ENCODE measurements around the gene ADAT3.
"Not testable (repeated sequence)": the region's sequence is repeated elsewhere in the genome, so short reads cannot be mapped to it uniquely, and the experiment has no call there.

Gene ADAT3

DNA sequence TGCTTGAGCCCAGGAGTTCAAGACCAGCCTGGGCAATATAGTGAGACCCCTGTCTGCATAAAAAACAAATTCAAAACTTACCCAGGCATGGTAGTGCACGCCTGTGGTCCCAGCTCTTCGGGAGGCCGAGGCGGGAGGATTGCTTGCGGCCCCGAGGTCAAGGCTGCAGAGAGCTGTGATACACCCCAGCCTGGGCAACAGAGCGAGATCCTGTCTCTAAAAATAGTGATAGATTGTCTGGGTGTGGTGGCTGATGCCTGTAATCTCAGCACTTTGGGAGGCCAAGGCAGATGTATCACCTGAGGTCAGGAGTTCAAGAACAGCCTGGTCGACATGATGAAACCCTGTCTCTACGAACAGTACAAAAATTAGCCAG, 37.9 kb upstream of the ADAT3 start:
- no peak for DNase-seq

DNA sequence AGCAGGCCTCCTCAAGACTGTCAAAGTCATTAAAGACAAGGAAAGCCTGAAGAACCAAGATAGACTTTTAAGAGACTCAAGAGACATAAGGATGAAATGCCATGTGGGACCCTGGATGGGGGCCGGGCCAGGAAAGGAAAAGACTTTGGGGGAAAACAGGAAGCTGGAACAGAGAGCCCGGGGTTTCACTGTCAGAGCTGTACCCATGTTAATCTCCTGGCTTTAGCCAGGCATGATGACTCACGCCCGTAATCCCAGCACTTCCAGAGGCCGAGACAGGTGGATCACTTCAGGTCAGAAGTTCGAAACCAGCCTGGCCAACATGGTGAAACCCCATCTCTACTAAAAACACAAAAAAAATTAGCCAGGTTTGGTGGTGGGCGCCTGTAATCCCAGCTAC, 36.2 kb upstream of the ADAT3 start:
- no peak for DNase-seq

DNA sequence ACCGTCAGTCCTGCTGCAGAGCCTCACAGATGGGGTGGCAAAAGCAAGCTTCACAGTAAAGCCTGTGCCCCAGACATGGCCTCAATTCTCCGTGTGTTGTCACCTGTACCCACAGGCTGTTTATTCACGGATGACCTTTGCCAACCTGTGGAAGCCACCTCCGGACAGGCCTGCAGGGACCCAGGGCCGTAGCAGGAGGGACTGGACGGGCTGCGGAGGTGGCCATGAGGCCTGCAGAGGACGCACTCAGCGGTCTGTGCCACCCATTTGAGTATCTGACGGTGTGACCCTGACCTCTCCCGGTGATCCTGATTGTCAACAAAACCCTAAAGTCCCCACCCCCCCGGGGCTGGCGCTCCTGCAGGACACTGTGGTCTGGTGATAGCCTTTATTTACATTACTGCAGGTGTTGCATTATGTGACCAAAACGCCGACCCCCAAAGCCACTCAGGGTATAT, 34.0 kb upstream of the ADAT3 start:
- DNase-seq, result no peak

DNA sequence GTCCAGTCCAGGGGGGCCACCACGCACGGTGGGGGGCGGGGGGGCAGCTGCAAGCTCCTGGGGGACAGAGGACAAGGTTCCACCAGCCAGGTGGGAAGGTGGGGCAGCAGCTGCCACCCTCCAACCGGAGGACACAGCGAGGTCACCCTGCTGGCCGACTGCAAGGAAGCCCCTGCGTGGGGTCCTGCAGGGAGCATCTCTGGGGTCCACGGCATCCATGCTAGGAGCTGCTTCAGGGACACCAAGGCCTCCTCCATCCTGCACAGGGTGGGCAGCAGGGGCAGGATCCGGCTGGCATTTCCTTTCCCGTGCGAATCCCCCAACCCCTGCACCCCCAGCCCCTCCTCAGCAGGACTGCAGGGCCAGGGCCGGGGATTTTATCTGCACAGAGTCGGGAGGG, 33.6 kb upstream of the ADAT3 start:
- no peak for DNase-seq

DNA sequence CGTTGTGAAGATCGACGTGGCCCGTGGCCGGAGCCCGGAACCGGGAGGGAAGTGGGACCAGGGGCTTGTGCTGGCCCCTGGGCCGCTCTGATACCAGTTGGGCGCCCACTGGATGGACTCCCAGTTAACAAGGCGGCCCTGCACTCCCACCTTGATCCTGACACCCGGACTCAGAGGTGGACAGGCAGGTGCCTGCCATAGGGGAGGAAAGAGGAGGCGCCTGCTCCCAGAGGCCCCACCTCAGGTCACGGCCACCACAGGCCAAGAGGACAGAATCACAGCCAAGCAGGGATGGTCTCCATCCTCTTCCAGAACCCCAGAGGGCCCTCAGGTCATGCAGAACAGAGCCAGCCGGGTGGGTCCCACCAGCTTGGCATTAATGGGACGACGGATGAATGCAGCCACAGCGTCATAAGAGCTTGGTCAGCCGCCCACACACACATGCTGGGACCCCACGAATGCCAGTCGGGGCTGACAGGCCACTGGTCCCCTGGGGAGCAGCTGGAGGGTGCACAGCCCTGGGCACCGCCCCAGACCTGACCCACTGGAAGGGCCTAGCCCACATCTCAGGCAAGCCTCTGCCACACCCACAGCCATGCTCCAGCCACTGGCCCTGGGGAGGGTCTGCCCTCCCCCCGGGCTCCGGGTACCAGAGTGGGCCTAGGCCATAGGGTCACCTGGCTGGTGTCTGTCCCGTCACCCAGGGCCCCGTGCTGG, 32.2 kb upstream of the ADAT3 start:
- DNase-seq, result no peak

DNA sequence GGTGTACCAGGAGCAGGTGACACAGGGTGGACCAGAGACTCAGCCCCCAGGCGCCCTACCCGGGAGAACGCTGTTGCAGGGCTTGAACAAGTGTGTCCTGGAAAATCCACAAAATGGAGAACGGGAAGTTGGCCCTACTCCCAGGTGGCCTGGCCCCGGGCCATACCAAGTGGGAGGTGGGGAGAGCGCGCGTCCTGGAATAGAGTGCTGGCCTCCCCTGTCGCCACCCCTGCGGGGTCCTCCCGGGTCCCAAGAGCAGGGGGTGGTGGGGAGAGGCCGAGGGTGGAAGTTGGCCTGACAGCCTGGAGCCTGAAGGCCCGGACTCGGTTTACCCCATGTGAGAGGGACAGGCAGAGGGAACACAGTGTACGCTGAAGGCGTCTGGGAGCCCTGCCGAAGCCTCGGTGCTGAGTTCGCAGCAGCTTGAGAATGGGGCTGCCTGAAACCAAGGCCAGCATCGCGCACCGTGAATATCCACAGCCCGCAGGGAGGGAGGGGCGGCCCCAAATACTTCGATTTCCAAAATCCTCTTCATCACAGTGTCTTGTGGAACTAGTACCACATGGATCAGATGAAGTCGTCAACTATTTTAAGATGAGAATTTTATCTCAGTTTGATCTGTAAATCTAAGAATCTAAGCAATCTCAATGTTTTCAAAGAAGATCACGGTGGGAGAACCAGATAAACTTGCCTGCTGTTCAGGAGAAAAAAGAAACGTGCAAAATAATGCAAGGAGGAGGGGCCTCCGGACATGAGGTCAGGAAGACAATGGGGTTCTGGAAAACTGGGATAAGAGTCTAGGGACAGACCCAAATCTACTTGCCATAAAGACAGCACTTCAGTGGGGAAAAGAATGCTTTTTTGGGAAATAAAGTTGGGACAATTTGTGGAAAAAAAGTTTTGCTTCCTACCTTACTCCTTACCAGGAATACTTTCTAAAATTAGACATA, 31.4 kb upstream of the ADAT3 start:
- DNase-seq, result no peak

DNA sequence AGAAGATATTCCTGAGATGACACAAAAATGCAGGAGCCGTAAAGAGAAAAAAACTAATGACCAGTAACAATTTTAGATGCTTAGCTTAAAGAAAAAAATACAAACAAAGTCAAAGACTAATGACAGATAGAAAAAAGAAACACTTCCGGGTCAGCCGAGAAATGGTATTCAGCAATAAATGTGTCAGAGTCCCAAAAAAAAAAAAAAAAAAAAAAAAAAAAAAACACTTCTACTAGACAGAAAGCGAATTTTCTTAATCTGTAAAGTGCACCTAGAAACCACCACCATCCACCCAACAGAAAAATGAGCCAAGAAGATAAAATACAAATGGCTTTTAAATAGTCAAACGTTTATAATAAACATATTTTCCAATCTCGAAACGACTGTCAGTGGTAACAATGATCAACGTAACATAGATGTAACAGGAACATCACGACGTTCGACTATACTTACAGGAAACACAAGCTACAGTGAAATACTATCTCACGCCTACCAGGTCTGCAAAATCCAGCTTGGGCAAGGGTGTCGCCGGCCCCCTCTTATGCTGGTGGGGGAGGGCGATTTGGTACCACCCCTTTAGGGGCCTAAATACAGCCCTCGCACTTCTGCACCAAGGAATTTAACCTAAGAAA, 30.5 kb upstream of the ADAT3 start:
- DNase-seq, result no peak

DNA sequence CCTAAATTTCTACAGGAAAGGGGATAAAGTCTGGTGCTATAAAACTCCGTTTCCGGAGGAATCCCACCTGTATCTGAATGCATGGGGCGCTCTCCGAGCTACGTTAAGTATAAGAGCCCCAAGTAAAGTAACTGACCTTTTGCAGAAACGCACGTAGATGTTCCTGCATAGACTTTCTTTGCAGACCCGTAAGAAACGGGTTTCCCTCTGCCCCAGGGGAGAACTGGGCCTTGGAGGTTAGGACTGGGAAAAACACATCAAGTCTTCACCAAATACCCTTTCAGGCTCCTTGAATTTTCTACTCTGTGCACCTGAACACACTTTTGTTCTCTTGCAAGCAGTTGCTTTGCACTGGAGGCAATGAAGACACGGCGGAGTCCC, 29.9 kb upstream of the ADAT3 start:
- not testable (repeated sequence) for DNase-seq

DNA sequence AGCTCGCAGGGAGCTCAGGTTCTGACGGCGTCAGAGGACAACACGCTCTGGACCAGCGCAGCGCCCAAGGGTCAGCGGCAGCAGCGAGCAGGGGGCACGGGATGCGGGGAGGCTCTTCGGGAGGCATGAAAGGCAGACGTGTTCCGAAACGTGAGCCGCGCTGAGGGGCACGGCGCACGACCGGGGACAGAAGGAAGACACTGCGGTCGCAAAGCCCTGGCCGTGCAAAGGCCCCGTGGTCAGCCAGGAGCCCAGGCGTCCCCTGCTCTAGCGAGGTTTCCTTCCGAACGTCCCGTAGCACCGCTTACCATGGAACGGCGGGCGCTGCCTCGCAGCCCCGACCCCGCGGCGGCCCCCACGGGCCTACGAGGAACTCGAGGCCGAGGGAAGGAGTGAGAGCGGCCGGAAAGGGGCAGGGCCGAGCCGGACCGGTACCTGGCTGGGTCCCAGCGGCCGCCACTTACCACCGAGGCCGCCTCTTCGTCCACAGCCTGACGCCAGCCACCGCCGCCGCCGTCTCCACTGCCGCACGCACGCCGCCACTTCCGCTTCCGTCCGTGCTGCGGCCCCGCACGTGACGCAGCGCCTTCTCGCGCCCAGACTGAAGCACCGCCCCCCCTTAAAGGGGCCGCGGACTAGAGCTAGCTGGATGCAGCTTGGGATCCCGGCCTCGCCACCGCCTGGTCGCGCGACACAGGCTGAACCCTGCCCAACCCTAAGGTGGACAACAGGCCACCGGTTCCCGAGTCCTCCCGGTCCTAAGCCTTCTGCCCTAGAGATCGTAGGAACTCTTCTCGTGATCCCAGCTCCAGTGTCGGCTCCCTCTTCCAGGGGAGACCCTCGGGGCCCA, 29.3 kb upstream of the ADAT3 start:
- DNase-seq, result peak; percentile 51

DNA sequence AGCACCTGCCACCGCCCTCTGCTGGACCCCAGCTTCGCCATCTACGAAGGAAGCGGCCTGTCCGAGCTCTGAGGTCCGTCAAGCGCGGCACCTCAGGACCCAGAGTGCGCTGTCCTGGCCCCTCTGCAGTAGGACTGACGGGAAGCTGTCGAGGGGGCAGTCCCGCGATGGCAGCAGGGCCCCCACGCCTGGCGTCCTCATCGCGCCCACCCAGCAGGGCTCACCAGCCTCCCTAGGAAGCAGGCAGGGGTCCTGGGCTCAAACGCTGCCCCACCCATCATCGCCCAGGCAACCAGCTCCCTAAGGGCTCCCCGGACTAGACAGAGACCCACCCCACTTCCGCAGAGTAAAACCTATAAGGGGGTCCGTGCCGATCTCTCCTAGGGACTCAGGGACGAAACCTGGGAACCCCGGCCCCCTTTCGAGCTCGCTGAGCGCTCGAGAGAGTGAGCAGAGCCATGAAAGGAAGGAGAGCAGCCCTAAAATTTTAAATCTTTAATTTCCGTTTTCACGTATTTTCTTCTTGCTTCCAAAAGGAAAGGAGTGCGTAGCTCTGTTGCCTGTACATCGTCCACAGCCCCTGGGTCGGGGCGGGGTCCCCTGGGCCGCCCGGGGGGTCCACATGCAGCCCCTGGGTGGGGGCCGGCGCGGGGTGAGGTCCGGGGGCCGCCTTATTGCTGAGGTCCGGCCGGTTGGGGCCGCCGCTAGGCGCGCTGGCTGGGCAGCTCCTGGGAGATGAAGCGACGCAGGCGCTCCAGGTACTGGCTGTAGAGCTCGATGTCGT, 28.5 kb upstream of the ADAT3 start:
- DNase-seq, result not testable (repeated sequence)

DNA sequence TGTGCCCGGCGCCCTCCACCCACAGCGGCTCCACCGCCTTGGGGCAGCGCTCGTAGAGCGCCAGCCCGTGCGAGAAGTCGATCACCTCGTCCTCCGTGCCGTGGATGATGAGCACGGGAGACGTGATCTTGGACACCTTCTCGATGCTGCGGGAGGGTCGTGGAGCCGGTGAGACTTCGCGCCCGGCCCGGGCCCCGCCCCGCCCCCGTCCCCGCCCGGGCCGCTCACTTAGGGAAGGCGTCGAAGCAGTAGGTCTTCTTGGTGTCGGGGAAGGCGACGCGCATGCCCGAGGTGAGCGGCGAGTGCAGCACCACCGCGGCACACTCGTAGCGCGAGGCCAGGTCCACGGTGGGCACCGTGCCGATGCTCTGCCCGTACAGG, 27.9 kb upstream of the ADAT3 start:
- not testable (repeated sequence) for DNase-seq

DNA sequence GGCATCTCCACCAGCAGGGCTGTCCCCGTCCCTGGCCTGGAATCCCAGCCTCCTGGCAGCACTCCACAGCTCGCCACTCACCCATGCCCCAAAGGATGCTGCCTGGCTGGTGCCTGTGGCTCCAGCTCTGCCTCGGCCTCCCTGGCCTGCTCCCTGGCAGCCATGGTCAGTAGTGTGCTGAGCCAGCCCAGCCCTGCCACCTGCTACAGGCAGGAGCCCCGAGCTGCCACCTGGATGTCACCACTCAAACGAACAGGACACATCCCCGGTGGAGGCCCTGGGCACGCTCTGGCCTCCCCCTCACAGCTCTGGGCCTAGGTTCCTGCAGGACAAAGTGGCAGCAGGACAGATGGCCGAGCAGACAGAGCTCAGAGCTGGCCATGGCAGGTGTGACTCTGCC, 26.6 kb upstream of the ADAT3 start:
- DNase-seq, result not testable (repeated sequence)

DNA sequence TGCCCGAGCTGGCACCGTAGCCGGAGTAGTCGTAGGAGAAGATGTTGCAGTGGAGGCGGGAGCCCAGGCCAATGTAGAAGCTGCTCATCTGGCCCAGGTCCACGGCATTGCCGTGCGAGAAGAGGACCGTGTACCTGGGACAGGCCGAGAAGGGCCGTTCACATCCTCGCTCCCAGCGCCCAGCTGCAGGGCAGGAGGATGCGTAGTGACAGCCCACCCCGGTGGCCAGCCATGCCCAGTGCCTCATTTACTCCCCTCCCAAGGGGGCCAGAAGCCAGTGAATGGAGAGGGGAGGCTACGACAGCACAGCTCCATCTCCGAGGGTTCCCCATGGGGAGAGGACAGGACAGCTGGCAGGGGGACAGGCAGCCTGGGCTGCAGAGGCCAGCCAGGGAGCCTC, 25.2 kb upstream of the ADAT3 start:
- not testable (repeated sequence) for DNase-seq

DNA sequence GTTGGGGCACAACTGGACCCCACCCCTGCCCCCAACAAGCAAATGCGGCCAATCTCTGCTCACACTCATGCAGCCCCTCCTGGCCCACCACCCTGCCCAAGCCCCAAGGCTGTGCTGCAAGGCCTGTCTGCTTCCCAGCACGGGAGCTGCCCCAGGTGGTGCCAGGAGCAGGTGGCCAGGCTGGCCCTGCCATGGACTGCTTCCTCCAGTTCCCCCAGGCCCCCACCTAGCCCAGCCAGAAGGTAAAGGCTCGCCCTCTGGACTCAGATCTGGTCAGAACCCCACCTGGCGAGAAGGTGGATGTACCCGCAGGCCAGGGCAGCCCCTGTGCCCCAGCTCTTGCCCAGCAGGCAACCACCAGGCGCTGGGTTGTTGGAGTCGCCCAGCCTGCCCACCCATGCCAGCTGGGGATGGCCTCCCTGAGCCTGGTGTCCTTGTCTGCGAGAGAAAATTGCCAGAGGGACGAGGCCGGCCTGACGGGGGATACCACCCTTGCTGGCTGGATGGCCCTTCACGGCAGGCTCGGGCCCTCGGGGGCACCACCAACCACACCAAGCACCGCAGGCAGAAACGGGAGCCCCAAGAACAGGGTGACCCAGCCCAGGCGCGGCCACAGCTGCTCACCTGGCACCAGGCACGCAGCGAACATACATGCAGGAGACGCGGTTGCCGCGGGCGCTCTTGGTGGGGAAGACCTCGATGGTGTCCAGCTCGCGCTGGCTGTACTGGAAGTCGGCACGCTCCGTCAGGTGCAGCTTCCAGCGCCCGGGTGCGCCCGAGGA, 24.4 kb upstream of the ADAT3 start:
- DNase-seq, result no peak

DNA sequence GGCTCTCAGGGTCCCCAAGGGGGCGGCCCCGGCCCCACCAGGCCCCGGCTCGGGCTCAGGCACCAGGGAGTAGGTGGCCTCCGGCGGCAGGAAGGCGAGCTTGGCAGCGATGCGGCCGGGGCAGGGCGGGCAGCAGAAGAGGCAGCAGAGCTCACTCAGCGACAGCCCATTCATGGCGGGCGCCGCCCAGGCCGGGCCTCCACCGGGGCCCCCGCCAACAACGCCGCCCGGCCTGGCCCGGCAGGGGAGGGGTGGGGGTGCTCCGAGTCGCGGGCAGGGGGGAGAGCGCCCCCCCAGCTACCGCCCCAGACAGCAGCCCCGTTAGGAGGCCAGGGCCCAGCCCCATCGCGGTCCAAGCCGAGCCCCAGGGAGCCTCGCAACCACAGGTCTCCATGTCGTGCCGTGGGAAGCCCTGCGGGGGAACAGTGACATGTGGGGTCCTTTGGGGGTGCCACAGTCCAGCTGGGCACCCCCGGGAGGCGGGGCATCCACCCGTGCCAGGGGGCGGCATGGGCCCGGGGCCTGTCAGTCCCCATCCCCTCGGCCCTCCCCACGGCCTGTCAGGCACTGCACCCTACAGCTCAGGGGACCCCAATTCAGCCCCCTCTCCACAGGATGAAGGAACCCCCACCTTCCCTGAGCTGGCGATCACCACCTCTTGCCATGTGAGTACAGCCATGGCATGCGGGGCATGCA, 23.7 kb upstream of the ADAT3 start:
- DNase-seq, result not testable (repeated sequence)

DNA sequence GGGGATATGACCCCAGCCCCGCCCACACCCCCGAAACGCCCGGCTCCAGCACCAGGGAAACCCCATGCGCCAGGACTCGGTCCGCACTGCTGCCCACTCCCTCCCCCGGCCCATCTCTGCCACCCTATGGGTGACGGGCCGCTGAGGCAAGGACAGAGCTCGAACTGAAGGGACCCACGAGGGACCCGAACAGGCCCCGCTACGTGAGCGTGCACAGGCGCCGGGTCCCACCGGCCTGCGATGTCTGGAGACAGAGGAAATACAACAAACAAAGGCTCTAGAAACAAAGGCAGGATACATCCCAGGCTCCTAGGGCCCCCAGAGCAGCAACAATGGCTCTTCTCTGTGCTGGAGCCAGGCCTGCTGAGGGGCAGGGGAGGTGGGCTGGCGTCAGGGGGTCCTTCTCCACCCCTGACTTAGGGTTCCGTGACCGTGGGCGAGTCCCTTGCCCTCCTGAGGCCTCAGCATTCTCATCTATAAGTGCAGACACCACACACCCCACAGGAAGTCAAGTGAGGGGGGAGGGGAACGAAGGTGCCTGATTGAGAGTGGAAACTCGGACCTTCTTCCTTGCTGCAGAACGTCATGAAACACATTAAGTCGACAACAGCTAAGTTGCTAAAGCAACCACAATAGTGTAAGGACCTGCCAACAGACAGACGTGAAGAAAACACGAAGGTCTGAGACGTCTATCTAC, 23.0 kb upstream of the ADAT3 start:
- DNase-seq, result no peak

DNA sequence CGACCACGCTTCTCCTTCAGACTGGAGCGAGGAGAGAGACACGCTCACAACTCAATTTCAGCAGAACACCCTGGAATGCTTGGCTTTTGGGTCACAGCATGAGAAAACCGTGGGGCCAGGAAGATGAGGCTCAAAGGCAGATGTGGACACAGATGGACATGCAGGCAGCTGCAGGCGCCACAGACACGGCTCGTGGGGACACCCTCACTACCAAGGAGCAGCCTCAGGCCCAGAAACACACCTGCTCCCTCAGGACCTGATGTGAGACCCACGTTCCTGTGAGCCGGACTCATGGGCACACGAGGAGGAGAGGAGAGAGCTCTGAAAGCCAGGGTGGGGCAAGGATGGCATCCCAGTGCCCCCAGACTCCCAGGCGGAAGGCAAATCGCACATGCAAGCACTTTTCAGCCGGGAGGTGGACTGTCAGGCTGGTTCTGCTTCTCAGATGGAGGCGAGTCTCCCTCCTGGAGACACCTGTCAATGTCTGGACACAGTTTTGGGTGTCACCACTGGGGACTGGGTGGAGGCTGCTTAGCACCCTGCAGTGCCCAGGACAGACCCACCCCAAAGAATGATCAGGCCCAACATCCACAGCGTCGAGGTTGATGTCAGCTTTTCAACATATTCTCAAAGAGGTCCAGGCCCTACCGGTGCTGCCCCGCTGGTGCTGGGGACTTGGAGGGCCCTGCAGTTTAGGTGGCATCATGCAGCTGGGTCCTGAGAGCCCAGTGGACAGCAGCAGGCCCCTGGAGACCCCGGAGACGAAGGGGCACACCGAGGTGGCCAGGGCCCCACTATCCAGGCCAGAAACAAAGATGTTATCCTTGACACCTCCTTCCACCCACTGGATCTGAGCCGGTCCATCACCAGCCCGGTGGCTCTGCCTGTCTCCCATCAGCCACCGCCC, 22.2 kb upstream of the ADAT3 start:
- DNase-seq, result no peak

DNA sequence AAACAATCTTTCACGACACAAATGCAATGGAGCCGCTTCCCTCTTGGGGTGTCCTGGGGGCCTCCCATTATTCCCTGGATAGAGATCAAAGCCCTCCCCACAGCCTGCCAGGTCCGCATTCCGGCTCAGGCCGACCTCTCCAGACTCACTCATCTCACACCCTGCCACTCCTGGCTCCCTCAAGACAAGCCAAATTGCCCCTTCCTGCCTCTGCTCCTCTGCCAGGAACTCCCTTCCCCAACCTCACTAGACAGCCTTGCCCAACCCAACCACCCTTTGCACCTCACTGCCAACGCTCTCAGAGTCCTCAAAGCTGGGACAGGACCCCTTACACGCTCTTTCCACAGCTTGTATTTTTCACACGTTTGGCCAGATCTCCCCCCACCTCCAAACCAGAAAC, 21.4 kb upstream of the ADAT3 start:
- no peak for DNase-seq

DNA sequence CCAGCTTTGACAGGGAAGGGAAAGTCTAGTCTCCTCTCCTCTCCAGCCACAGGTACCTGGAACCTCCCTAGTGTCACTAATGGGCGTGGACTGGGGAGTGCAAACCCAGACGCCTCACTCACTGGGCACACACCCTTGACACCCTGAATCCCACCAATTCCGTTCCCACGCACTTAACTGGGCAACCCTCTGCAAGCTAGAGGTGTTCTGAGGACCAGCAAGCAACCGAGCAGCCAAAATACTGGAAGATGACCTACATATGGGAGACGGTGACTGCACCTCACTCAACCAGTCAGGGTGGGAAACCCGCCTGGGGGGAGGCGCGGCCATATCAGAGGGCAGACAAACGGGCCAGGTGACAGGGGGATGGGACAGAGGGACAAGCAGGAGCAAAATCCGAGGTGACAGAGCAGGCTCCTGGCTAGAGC, 20.9 kb upstream of the ADAT3 start:
- DNase-seq, result no peak
